Inflammatory macrophage treated with lipopolysaccharide for 4 hours (primary cell): ENCODE results near the gene MUC5AC.
"Not testable (repeated sequence)": the region's sequence is repeated elsewhere in the genome, so short reads cannot be mapped to it uniquely, and the experiment has no call there.

Experiments
- DNase-seq: peaks from one replicate; pipeline ENCODE4 v3.0.0-alpha.2; 2020

Gene MUC5AC

DNA sequence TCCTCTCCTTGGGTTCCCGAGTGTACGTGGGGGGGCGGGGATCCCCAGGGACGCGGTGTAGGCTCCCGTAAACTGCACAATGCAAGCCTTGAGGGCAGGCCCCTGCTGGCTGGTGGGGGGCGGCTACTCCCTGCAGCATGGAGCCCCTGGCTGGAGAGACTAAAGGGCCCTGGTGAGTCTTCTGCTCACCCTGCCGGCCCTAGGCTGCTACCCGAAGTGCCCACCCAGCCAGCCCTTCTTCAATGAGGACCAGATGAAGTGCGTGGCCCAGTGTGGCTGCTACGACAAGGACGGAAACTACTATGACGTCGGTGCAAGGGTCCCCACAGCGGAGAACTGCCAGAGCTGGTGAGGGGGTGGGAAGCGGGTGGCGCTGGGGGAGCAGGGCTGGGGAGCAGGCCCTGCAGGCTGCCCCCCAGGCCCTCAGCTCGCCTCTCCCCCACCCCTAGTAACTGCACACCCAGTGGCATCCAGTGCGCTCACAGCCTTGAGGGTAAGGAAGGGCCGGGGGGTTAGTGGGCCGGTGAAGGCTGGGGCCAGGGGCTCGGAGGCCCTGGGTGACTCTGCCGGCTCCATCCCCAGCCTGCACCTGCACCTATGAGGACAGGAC, 81.9 kb downstream of the MUC5AC start:
- DNase-seq: no peak

GRCh38 chr11:1240771-1241170, 83.0 kb downstream of the MUC5AC start:
- no peak for DNase-seq

DNA sequence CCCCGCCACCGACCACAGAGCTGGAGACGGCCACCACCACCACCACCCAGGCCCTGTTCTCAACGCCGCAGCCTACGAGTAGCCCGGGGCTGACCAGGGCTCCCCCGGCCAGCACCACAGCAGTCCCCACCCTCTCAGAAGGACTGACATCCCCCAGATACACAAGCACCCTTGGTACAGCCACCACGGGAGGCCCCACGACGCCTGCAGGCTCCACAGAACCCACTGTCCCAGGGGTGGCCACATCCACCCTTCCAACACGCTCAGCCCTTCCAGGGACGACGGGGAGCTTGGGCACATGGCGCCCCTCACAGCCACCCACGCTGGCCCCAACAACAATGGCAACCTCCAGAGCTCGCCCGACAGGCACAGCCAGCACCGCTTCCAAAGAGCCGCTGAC, 84.0 kb downstream of the MUC5AC start:
- no peak for DNase-seq

DNA sequence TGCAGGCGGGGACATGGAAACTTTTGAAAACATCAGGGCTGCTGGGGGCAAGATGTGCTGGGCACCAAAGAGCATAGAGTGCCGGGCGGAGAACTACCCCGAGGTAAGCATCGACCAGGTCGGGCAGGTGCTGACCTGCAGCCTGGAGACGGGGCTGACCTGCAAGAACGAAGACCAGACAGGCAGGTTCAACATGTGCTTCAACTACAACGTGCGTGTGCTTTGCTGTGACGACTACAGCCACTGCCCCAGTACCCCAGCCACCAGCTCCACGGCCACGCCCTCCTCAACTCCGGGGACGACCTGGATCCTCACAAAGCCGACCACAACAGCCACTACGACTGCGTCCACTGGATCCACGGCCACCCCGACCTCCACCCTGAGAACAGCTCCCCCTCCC, 84.5 kb downstream of the MUC5AC start:
- no peak for DNase-seq

GRCh38 chr11:1242751-1243150, 85.0 kb downstream of the MUC5AC start:
- not testable (repeated sequence) for DNase-seq

DNA sequence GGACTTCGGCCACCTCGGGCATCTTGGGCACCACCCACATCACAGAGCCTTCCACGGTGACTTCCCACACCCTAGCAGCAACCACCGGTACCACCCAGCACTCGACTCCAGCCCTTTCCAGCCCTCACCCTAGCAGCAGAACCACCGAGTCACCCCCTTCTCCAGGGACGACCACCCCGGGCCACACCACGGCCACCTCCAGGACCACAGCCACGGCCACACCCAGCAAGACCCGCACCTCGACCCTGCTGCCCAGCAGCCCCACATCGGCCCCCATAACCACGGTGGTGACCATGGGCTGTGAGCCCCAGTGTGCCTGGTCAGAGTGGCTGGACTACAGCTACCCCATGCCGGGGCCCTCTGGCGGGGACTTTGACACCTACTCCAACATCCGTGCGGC, 85.8 kb downstream of the MUC5AC start:
- DNase-seq: not testable (repeated sequence)

DNA sequence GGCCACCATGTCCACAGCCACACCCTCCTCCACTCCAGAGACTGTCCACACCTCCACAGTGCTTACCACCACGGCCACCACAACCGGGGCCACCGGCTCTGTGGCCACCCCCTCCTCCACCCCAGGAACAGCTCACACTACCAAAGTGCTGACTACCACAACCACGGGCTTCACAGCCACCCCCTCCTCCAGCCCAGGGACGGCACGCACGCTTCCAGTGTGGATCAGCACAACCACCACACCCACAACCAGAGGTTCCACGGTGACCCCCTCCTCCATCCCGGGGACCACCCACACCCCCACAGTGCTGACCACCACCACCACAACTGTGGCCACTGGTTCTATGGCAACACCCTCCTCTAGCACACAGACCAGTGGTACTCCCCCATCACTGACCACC, 86.8 kb downstream of the MUC5AC start:
- DNase-seq: not testable (repeated sequence)

DNA sequence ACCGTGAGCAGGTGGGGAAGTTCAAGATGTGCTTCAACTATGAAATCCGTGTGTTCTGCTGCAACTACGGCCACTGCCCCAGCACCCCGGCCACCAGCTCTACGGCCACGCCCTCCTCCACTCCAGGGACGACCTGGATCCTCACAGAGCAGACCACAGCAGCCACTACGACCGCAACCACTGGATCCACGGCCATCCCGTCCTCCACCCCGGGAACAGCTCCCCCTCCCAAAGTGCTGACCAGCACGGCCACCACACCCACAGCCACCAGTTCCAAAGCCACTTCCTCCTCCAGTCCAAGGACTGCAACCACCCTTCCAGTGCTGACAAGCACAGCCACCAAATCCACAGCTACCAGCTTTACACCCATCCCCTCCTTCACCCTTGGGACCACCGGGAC, 88.0 kb downstream of the MUC5AC start:
- DNase-seq: not testable (repeated sequence)

DNA sequence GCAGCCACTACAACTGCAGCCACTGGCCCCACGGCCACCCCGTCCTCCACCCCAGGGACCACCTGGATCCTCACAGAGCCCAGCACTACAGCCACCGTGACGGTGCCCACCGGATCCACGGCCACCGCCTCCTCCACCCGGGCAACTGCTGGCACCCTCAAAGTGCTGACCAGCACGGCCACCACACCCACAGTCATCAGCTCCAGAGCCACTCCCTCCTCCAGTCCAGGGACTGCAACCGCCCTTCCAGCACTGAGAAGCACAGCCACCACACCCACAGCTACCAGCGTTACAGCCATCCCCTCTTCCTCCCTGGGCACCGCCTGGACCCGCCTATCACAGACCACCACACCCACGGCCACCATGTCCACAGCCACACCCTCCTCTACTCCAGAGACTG, 88.5 kb downstream of the MUC5AC start:
- DNase-seq: not testable (repeated sequence)

DNA sequence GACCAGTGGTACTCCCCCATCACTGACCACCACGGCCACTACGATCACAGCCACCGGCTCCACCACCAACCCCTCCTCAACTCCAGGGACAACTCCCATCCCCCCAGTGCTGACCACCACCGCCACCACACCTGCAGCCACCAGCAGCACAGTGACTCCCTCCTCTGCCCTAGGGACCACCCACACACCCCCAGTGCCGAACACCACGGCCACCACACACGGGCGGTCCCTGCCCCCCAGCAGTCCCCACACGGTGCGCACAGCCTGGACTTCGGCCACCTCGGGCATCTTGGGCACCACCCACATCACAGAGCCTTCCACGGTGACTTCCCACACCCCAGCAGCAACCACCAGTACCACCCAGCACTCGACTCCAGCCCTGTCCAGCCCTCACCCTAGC, 89.3 kb downstream of the MUC5AC start:
- DNase-seq: not testable (repeated sequence)

- DNase-seq: not testable (repeated sequence)
Measured at GRCh38 chr11:1248951-1249350, 91.2 kb downstream of the MUC5AC start.

DNA sequence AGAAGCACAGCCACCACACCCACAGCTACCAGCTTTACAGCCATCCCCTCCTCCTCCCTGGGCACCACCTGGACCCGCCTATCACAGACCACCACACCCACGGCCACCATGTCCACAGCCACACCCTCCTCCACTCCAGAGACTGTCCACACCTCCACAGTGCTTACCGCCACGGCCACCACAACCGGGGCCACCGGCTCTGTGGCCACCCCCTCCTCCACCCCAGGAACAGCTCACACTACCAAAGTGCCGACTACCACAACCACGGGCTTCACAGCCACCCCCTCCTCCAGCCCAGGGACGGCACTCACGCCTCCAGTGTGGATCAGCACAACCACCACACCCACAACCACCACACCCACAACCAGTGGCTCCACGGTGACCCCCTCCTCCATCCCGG, 92.7 kb downstream of the MUC5AC start:
- DNase-seq: not testable (repeated sequence)
